PFSK-1 (cell line): ENCODE data around the gene TACC3.

Experiments used
- FOXP2 ChIP-seq: optimal IDR thresholded peaks from 2 replicates; pipeline ENCODE3; 2011; ENCODE audit warnings: borderline replicate concordance, control low read depth, inconsistent platforms; ENCODE audit not compliant: insufficient read depth; ENCODE audit errors: extremely low read length, extremely low read depth
- POLR2AphosphoS5 ChIP-seq: IDR thresholded peaks from 2 replicates; pipeline ENCODE4 v1.6.1; 2012; ENCODE audit warnings: low read depth, mild to moderate bottlenecking, control low read depth, low read length, moderate library complexity
- REST ChIP-seq, 2 experiments: IDR thresholded peaks; 2 replicates each; pipeline versions ENCODE4 v1.6.1 to v1.8.0; 2011 to 2012; ENCODE audit warnings: low read depth in 2 of 2, low read length in 2 of 2, control low read depth in 1 of 2, inconsistent platforms in 1 of 2, mild to moderate bottlenecking in 1 of 2, moderate library complexity in 1 of 2; ENCODE audit not compliant: insufficient read depth in 1 of 2
- SIN3A ChIP-seq: IDR thresholded peaks from 2 replicates; pipeline ENCODE4 v1.6.1; 2012; ENCODE audit warnings: mild to moderate bottlenecking, low read length, moderate library complexity, borderline replicate concordance; ENCODE audit not compliant: insufficient read depth
- TAF1 ChIP-seq: IDR thresholded peaks from 2 replicates; pipeline ENCODE4 v1.6.1; 2012; ENCODE audit warnings: low read length, control low read depth, borderline replicate concordance; ENCODE audit not compliant: insufficient read depth

TACC3 gene

GRCh38 chr4:1676605-1677525, 44.5 kb upstream of the TACC3 start:
- no peak for TF ChIP-seq FOXP2
- TF ChIP-seq REST (IDR thresholded peaks at IDR 0.05; ENCODE audit: insufficient read depth in 1 of 2, low read depth in 2 of 2, low read length in 2 of 2) = no peak
- TF ChIP-seq POLR2AphosphoS5 = no peak
- no peak for TF ChIP-seq TAF1
- TF ChIP-seq SIN3A = no peak

- TF ChIP-seq TAF1 (no peak), POLR2AphosphoS5 (no peak), FOXP2 (no peak), SIN3A (no peak), REST (IDR thresholded peaks at IDR 0.05; ENCODE audit: insufficient read depth in 1 of 2, low read depth in 2 of 2, low read length in 2 of 2) (no peak)
Observed at GRCh38 chr4:1678244-1678643, 43.1 kb upstream of the TACC3 start.

- TF ChIP-seq REST (IDR thresholded peaks at IDR 0.05; ENCODE audit: insufficient read depth in 1 of 2, low read depth in 2 of 2, low read length in 2 of 2) = no peak
- no peak for TF ChIP-seq SIN3A
- no peak for TF ChIP-seq POLR2AphosphoS5
- TF ChIP-seq TAF1 = no peak
- TF ChIP-seq FOXP2 = no peak
Observed at GRCh38 chr4:1682860-1683259, 38.5 kb upstream of the TACC3 start.

GRCh38 chr4:1683261-1683735, 38.0 kb upstream of the TACC3 start:
- no peak for TF ChIP-seq TAF1
- TF ChIP-seq REST (IDR thresholded peaks at IDR 0.05; ENCODE audit: insufficient read depth in 1 of 2, low read depth in 2 of 2, low read length in 2 of 2) = no peak
- no peak for TF ChIP-seq POLR2AphosphoS5
- no peak for TF ChIP-seq SIN3A
- no peak for TF ChIP-seq FOXP2
